ENCODE results near the gene CCSER1. TPM values are rescaled to one million over a fixed set of nuclear protein-coding genes. Genes with fewer than 3 reads are reported as not detected.
"Not testable (repeated sequence)": the region's sequence is repeated elsewhere in the genome, so short reads cannot be mapped to it uniquely, and the experiment has no call there.

The CCSER1 gene
- total RNA-seq, 1 donor from 2014 or later: 15.7 TPM

DNA sequence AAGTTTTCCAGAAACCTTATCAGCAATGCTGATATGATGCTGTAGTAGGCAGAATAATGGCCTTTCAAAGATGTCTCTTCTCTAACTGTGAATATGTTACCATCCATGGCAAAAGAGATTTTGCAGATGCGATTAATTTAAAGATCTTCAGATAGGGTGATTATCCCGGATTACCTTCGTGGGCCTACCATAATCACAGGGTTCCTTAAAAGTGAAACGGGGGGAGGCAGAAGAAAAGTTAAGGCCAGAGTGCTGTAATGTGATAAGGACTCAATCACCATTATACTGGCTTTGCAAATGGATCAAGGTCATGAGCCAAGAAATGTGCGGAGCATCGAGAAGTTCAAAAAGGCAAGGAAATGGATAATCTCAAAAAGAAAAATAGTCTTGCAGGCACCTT, 459.6 kb downstream of the CCSER1 start:
- intact Hi-C loops (cut with DNase I): no loop called here
- no peak for DNase-seq (ENCODE audit: low spot score)

DNA sequence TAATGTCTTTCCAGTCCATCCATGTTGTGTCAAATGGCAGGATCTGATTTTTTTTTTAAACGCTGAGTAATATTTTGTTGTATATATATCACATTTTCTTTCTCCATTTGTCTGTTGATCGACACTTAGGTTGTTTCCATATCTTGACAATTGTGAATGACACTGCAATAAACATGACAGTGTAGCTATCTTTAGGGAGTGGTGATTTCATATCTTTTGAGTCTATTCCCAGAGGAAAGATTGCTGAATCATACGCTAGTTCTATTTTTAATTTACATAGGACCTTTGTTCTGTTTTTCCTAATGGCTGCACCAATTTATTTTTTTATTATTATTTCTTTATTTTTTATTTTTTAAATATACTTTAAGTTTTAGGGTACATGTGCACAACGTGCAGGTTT, 470.7 kb downstream of the CCSER1 start:
- intact Hi-C loops (cut with DNase I): no loop called here
- no peak for DNase-seq (ENCODE audit: low spot score)

DNA sequence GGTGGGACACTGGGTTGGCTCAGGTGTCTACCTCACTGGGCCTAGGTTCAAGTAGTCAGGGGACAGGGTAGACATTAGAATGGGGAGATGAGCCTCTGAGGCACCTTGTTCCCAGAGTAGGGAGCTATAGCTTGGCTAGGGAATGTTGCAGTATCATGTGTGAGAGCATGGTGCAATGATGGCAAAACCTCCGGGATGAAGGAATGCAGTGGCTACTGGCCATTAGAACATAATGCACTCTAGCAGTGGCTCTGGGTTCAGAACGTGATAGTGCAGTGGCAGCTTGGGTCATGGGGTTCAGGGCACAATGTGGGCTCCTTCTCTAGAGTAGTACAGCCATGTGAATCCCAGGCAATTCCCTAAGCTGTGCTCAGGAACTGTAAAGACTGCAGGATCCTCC, 471.5 kb downstream of the CCSER1 start:
- DNase-seq (ENCODE audit: low spot score): no peak
- intact Hi-C loops (cut with DNase I): no loop called here

DNA sequence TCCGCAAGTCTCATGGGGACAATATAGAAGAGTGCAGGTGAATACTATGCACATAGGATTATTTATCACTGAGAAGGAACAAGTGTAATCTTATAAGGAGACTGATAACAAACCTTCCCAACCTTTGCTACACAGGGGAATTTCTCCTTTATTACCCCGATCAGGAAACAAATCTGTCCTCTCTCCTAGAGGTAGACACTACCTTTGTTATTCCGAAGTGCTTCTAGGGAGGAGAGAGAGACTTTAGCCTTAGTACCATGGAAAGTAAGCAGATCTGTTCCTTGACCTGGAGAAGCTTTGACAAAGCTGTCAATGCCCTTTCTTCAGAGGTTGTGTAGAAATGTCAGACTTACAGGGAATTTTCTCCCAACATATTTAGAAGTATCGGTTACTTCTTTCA, 475.5 kb downstream of the CCSER1 start:
- no peak for DNase-seq (ENCODE audit: low spot score)
- intact Hi-C loops (cut with DNase I): no loop called here

DNA sequence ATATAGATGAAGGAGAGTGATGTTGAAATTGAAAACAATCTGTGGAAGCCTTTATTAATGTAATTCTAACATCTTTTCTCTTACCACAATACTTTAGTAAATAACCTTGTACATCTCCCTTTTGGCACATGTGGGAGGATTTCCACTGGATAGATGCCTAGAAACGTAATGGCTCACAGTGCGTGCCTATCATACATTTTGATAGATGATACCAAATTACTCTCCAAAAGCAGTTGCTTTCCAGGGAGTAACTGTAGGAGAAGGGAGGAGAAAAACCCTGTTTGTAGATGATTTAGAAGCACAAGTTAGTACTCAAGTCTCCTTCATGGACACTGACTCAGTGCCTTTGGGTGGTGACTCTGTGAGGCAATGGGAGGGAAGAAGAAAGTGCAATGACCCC, 476.3 kb downstream of the CCSER1 start:
- intact Hi-C loops (cut with DNase I): no loop called here

DNA sequence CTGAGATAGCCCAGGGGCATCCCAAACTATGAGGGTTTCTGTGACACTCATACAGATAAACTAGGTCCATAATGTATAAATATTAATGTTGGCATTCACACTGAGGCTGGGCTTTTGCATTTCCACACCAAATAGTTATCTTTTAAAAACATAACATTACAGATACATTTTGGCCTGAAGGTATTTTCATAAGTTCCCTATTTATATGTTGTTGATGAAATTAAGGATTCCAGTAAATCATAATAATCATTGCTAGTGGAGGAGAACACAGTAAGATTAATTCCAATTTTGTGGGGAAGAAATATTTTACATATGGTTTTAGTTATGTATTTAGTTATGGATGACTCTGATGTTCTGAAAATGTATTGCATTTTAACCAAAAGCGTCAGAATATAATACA, 479.6 kb downstream of the CCSER1 start:
- no peak for DNase-seq (ENCODE audit: low spot score)

More for the DNA sequence above, 476.3 kb downstream of the CCSER1 start:
- DNase-seq (ENCODE audit: low spot score): no peak

DNA sequence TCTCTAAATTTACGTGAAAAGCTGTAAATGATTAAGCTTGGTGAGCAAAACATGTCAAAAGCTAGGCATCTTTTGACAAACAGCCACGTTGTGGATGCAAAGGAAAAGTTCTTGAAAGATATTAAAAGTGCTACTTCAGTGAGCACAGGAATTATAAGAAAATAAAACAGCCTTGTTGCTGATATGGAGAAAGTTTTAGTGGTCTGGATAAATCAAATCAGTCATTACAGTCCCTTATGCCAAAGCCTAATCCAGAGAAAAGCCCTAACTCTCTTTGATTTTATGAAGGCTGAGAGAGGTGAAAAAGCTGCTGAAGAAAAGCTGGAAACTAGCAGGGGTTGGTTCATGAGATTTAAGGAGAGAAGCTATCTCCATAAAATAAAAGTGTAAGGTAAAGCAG, 487.2 kb downstream of the CCSER1 start:
- DNase-seq (ENCODE audit: low spot score): no peak
- intact Hi-C loops (cut with DNase I): no loop called here

More for the DNA sequence above, 479.6 kb downstream of the CCSER1 start:
- intact Hi-C loops (cut with DNase I): no loop called here

DNA sequence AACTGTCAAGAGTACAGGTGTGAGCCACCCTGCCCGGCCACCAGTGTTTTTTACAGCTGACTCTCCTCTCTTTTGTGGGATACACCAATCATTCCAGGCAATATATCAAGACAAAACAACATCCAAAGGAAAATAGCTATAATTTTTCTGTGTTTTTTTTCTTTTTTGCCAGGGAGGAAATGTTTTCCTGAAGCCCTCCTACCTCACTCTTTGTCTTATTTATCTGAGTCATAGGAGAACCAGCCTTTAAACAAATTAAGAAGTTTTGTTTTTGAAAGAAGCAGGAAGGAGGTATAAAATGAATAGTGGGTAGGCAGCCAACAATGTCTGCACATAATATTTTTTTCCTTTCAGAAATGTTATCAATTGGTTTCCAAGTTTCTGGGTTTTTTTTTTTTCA, 493.9 kb downstream of the CCSER1 start:
- DNase-seq (ENCODE audit: low spot score): no peak
- intact Hi-C loops (cut with DNase I): no loop called here

DNA sequence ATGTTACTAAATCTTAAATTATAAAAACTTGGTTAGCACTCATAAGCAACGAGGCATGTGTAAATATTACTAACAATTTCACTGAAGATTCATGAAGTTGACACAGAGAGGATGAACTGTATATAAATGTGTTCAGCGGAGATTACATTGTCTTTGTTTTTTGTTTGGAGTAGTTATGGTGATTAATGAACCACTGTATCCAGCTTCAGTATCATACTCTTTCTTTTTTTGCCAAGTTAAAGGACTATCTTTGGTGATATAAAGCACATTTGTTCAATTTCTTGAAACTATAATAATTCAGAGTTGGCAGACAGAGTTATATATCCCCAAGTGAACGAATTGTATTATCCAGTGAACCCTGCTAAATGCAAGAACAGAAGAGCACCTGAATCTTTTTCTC, 497.6 kb downstream of the CCSER1 start:
- intact Hi-C loops (cut with DNase I): no loop called here
- DNase-seq (ENCODE audit: low spot score): no peak

DNA sequence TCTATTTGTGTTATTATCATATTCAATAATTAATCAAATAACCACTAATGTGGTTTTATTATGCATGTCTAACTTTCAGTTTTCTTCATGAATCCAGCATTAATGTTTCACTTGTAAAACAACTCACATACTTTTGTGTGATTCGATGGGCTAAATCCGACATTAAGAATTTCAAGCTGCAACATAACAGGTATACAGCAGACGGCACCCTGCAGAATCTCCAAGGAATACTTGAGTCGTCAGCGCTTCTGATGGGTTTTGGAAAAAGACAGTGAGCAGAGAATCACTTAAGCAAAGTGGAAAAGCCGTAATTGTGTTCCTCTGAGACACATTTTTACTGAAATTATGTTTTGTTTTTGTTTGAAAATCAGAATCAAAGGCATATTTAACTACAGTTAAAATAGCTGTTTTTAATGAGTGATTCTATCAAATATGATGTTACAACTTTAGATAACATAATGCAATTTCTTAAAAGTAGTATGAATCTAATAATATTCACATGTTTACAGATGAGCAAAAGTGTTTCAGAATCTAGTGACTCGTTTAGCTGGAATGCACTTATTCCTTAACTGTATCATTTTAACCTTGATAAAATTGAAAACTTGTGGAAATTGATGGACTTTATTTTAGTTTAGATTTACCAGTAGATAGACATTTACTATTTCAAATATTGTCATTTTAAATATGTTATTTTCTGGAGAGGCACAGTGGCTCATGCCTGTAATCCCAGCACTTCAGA, 514.8 kb downstream of the CCSER1 start:
- no peak for DNase-seq (ENCODE audit: low spot score)
- intact Hi-C loops (cut with DNase I): no loop called here

DNA sequence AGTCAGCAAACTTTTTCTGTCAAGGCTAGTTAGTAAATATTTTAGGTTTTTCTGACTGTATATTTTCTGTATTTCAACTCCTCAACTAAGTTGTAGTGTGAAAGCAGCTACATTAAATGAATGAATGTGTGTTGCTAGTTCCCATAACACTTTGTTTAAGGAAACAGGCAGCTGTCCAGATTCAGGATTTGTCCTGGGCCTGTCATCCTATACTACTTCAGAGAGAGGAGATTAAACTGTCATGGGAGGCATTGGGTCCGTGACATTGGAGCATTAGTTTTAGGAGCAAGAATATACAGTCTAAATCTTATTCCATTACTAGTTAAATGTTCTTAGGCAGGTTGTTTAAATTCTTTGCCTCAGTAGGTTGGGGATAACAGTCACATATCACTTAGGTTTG, 516.0 kb downstream of the CCSER1 start:
- intact Hi-C loops (cut with DNase I): no loop called here
- DNase-seq (ENCODE audit: low spot score): no peak

DNA sequence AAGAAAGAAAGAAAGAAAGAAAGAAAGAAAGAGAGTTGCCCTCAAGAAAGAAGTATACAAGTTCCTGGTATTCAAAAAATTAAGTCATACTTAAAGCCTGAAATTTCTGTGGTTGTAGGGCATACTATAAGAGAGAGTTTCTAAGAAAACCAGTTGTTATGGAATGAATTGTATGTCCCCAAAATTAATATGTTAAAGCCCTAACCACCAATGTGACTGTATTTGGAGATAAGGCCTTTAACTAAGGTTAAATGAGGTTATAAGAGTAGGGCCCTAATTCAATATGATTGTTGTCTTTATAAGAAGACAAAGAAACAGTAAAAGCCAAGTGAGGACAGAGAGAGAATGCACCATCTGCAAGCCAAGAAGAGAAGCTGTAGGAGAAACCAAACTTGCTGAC, 521.1 kb downstream of the CCSER1 start:
- DNase-seq (ENCODE audit: low spot score): no peak
- intact Hi-C loops (cut with DNase I): no loop called here

DNA sequence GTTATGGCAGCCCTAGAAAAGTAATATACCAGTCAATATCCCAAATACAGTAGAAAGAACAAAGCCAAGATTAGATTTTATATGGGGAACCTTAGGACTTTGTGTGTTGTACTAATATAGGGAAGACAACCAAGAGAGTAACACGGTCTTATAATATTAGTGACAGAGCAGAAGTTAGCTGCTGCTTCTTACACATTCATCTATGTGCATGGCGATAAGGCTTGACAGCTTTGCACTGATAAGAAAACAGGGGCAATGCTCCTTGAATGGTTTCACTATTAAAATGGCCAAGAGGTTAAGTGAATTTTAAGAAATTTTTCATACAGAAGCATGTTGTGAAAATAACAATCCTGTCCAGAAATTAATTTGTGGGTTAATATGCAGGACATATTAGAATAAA, 521.6 kb downstream of the CCSER1 start:
- no peak for DNase-seq (ENCODE audit: low spot score)
- intact Hi-C loops (cut with DNase I): no loop called here

DNA sequence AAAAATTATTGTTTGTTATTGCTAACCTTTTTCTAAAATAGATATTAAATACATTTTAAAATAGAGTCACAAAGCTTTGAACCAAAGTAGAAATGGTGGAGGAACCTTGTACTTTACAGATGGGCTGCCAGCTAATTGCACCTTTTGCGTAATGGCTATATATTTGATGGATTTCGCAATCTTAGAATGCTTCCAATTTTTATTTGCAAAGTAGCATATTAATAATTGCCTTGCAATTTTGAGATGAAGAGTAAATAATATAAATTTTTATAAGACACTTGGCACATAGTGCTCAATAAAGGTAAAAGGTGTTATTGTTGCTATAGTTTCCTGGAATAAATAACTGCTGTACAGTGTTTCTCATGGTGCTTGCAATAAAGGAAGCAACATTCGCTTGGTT, 533.5 kb downstream of the CCSER1 start:
- no peak for DNase-seq (ENCODE audit: low spot score)
- intact Hi-C loops (cut with DNase I): no loop called here

DNA sequence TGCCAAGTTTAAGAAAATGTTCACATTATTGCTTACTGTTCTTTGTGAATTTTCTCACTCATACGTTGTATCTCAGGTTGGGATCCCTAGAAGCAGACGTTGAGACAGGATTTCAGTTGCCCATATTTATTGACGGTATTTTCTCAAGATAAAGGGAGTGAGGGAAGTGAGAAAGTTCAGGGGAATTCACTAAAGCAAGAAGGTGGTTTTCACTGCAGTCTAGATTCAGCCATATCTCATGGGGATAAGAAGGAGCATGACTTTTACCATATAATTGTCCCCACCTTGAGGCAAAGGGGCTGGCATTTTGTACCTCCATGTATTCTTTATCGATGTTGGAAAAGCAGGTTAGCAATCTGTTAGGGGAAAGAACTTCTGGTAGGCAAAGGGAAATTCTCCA, 543.0 kb downstream of the CCSER1 start:
- no peak for DNase-seq (ENCODE audit: low spot score)
- intact Hi-C loops (cut with DNase I): no loop called here

DNA sequence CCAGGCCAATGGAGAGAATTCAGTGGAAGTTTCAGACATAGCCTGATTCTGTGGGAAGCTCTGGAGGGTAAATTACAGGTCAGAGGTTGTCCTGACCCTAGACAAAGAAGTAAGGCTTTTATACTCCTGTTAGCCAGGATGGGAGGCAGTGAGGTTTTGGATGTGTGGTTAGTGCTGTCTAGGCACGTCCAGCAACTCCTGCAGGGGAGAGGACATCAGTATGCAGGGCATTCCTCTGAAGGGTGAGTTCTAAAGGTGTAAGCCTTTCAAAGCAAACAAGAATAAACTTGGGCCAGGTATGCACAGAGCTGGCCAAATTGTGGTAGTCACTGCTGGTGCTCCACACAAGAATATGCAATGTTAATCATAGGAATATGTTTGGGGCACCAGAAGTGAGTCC, 562.5 kb downstream of the CCSER1 start:
- intact Hi-C loops (cut with DNase I): no loop called here
- DNase-seq (ENCODE audit: low spot score): no peak

DNA sequence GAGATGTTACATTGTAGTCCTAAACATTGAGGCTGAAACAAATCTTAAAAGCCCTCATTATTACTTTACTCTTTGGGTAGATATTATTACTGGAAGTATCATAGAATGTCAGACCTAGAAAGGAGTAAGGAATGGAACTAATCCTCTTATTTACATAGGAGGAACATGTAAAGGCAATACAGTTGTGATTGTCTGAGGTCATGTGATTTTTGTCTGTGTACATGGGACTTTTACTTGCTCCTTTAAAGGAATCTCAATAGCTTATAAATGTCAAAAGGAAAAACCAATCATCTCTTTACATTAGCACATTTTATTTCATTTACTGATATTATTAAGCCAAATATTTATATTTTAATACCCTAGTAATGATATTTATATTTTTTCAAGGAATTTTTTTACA, 568.2 kb downstream of the CCSER1 start:
- DNase-seq (ENCODE audit: low spot score): no peak
- intact Hi-C loops (cut with DNase I): no loop called here

DNA sequence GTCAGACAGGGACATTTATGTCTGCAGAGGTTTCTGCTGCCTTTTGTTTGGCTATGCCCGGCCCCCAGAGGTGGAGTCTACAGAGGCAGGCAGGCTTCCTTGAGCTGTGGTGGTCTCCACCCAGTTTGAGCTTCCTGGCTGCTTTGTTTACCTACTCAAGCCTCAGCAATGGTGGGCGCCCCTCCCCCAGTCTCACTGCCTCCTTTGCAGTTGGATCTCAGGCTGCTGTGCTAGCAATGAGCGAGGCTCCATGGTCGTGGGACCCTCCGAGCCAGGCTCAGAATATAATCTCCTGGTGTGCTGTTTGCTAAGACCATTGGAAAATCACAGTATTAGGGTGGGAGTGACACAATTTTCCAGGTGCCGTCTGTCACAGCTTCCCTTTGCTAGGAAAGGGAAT, 578.3 kb downstream of the CCSER1 start:
- intact Hi-C loops (cut with DNase I); DNase-seq (ENCODE audit: low spot score): not testable (repeated sequence)

DNA sequence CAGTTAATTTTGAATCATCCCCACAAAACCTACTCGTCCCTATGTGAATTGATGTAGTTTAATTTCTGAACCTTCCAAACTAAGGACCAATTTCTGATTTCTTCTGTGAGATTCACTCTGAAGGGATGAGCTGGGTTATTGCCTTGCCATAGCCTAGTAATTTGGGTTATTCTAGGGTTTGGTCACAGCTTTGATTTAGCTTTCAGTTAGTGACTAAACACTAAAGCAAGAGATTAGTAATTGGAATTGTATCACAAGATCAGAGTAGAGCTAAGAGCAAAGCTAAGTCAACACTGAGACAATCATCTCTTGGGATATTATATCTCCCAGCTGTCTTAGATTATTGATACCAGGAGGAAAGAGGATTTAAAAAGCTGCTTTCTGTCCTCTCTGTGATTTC, 588.0 kb downstream of the CCSER1 start:
- no peak for DNase-seq (ENCODE audit: low spot score)
- intact Hi-C loops (cut with DNase I): no loop called here

DNA sequence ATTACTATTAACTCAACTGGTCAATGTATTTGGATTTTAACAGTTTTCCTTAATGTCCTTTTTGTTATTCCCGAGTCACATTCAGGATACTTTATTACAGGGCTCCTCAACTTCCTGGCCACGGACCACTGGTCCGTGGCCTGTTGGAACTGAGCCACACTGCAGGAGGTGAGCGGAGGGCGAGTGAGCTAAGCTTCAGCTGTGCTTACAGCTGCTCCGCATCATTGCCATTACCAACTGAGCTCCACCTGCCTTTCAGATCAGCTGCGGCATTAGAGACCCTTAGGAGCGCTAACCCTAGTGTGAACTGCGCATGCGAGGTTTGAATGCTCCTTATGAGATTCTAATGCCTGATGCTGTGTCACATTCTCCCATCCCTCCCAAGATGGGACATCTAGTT, 591.7 kb downstream of the CCSER1 start:
- intact Hi-C loops (cut with DNase I): no loop called here
- DNase-seq (ENCODE audit: low spot score): no peak

DNA sequence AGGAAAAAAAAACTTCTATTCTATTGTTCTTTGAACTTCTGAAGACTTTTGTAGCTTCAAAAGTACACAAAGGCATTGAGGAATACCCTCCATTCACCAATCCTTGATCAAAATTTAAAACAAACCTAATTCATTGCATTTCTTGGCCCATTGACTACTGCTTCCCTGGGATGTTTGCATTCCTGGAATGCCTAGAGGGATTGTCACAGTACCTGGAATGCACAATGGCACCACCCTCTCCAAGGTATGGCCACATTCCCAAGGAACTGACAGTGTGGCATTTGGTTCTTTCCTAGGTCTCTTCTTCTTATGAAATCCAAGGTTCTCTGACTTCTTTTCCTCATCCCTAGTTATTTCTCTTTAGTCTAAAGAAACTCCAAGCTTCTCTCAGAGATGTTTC, 600.7 kb downstream of the CCSER1 start:
- intact Hi-C loops (cut with DNase I): no loop called here
- DNase-seq (ENCODE audit: low spot score): no peak

DNA sequence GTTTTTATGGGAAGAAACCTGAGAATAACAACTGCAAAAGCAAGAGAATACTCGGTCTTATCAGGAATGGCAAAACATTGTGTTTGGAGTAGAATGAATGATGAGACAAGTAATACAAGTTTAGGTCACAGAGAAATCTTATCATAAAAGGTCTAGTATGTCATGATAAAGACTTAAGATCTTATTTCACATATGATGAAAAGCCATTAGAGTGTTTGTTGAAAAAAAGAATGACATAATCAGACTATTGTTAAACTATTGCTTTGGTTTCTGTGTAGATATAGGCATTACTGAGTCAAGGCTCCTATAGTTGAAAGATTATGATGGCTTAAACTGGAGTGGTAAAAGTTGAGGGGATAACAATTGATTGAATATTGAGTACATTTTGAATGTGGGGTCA, 603.6 kb downstream of the CCSER1 start:
- no peak for DNase-seq (ENCODE audit: low spot score)
- intact Hi-C loops (cut with DNase I): no loop called here

Measured in cardiac septum (tissue), 1 donor.